GM21528 (cell line): ENCODE measurements around the gene FAF2.

ENCODE experiments used
- ATAC-seq: cut with Tn5 transposase; IDR thresholded peaks from one replicate; pipeline ENCODE4 v1.9.1; 2021; ENCODE audit warnings: mild to moderate bottlenecking, moderate library complexity; ENCODE audit not compliant: unreplicated experiment, low FRiP score

Gene FAF2

DNA sequence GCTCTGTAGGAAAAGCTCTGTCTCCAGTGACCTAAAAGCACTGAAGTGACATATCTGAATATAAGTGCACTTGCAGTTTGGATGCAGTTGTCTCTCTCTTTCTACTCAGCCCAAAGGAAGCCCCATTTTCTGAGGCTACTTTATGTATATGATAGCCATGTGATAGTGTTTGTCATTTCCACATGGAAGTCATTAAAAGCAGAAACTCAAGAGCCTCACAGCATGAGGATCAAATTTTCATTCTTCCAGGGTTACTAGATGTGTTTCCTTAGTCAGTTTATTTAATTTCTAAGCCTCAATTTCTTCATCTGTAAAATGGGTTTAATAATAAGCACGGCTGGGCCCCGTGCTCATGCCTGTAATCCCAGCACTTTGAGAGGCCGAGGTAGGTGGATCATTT lies 52.3 kb downstream of the FAF2 start:
- ATAC-seq = no peak

DNA sequence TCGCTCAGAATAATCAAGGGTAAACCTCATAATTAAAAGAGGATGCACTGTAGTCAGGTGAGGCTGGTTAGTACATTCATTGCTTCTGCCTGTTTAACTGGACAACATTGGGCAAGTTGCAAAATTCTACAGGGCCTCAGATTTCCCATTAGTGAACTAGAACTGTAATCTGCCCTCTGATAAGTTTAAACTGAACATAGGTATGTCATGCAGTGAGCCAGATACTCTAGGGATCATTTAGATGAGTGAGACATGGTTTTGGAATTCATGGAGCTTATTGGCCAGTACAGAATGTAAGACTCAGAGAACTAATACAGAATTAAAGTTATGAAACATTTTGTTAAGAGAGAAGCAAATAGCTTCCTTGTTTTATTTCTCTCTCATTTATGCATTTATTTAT lies 53.1 kb downstream of the FAF2 start:
- no peak for ATAC-seq

DNA sequence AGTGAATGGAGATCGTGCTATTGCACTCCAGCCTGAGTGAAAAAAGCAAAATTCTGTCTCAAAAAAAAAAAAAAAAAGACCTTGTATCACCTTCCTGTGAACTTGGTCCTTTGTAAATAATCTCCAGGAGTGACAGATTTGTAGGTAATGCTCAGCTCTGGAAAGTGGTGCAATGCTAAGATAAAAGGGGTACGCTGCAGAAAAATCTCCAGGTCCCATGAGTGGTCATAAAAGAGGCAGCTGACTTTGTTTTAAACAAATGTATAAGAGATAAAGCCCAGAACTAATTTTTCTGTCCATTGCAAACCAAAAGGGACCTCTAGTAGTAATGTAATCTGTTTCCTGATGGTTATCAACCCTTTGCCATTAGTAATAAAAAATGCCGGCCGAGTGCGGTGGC lies 55.3 kb downstream of the FAF2 start:
- ATAC-seq = no peak

DNA sequence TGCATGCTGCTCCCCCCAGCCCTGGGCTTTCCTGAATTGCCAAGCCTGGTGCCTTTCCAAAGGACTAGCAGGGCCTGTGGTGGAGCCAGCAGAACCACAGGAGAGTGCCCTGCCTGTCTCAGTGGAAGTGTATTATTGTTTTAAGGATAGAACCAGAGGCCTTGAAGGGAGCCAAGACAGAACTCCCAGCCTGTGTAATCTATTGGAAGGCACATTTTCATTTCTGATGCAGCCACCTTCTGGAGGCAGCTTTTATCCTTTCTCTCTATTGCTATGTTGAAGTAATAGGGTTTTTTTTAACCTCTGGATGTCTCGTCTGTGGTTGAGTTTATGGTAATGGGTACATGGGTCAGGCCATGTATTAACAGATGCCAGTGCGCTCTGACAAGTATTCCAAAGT lies 59.7 kb downstream of the FAF2 start:
- no peak for ATAC-seq

DNA sequence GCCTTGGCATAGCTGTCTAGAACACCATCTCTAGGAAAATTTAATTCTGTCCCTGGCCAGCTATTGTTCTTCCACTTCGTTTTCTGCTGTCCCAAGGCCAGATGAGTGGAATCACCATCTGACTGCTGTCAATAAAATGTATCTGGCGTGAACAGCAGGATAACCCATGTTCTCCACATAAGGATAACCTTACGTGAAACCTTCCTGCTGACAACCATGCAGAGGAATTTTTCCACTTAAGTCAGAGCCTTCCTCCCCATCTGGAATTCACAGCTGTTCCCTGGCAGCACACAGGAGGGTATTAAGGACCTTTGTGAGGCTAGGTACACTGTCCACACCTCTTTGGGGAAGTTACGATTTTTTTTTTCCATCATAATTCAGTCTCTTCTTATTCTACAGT lies 60.4 kb downstream of the FAF2 start:
- no peak for ATAC-seq

- no peak for ATAC-seq
Measured at GRCh38 chr5:176513788-176514187, 65.6 kb downstream of the FAF2 start.

DNA sequence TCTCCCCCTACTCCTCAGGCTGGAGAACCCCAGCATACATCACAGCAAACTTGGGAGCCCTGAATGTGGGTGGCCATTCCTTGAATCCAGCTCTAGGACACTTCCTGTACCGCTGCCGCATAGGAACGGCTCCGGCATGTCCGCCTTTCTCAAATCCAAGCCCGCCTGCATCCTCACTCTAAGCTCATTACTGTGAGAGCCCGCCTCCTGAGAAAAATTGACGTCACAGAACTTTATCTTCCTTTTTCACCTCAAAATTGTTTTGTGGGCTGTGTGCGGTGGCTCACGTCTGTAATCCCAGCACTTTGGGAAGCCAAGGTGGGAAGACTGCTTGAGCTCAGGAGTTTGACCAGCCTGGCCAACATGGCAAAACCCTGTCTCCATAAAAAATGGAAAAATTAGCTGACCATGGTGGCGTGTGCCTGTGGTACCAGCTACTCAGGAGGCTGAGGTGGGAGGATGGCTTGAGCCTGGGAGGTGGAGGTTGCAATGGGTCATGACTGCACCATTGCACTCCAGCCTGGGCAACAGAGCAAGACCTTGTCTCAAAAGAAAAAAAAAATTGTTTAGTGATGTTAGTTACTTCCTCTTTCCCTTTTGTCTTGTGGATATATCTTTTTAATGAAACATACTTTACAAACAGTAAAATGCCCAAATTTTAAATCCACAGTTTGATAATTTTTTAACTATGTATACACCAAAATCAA lies 66.2 kb downstream of the FAF2 start:
- ATAC-seq = no peak

DNA sequence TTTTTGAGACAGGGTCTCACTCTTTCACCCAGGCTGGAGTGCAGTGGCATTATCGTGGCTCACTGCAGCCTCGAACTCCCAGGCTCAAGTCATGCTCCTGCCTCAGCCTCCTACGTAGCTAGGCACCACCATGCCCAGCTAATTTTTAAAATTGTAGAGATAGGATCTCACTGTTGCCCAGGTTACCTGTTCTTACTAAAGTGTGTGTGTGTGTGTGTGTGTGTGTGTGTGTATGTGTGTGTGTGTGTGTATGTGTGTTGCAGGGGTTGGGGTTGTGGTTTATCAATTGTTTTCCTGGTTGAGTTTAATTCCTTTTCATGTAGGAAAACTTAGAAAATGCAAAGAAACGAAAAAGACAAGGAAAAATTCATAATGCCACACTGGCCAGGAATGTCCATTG lies 67.2 kb downstream of the FAF2 start:
- ATAC-seq = no peak

- no peak for ATAC-seq
Measured at GRCh38 chr5:176517053-176517661, 69.0 kb downstream of the FAF2 start.

DNA sequence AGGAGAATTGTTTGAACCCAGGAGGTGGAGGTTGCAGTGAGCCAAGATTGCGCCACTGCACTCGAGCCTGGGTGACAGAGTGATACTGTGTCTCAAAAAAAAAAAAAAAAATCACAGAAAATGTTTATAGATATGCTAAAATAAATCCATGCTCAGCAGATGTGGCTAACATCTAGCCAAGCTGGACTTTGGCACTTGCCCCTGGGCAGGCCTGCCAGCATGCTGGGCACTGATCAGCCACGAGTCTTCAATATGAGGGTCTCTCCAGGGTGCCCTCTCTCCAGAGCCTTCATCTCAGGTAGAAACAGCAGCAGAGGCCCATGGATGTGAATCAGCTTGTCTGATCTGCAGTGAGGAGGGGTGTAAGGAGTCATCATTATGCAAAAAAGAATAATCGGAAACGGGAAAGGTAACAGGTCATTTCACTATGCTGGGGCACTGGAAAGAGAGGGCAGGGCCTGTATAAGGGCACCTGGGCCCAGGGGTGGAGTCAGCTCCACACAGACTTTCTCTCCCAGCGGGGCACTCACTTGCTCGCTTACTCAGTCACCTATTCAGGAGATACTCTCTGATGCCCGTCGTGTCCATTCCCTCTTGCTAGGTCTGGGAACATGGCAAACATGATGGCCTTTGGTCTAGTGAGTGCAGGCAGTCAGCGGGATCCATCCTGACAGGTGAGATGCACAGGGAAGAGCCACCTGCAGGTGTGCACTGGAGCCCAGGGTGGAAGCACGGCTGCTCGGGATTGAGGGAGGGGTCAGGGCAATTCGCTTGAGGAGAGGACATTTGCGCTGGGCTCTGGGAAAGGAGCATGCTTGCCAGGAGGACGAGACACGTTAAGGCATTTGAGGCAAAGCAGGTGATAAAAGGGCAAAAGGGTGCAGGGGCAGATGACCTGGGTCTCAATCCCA lies 71.9 kb downstream of the FAF2 start:
- ATAC-seq = no peak

GRCh38 chr5:176521286-176521685 lies 73.1 kb downstream of the FAF2 start:
- ATAC-seq = no peak

- ATAC-seq = no peak
Measured at GRCh38 chr5:176521699-176522263, 73.6 kb downstream of the FAF2 start.

DNA sequence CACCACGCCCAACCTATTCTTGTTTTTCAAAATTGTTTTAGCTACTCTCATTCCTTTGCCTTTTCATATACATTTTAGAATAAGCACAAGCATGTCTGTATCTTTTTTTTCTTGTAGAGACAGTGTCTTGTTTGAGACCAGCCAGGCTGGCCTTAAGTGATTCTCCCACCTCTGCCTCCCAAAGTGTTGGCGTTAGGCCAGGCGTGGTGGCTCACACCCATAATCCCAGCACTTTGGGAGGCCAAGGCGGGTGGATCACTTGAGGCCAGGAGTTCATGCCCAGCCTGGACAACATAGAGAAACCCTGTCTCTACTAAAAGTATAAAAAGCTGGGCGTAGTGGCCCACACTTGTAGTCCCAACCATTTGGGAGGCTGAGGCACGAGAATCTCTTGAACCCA lies 76.0 kb downstream of the FAF2 start:
- ATAC-seq = no peak

- ATAC-seq = no peak
Measured at GRCh38 chr5:176524987-176525386, 76.8 kb downstream of the FAF2 start.

GRCh38 chr5:176525677-176526076 lies 77.5 kb downstream of the FAF2 start:
- no peak for ATAC-seq

GRCh38 chr5:176526462-176526861 lies 78.3 kb downstream of the FAF2 start:
- ATAC-seq = no peak

DNA sequence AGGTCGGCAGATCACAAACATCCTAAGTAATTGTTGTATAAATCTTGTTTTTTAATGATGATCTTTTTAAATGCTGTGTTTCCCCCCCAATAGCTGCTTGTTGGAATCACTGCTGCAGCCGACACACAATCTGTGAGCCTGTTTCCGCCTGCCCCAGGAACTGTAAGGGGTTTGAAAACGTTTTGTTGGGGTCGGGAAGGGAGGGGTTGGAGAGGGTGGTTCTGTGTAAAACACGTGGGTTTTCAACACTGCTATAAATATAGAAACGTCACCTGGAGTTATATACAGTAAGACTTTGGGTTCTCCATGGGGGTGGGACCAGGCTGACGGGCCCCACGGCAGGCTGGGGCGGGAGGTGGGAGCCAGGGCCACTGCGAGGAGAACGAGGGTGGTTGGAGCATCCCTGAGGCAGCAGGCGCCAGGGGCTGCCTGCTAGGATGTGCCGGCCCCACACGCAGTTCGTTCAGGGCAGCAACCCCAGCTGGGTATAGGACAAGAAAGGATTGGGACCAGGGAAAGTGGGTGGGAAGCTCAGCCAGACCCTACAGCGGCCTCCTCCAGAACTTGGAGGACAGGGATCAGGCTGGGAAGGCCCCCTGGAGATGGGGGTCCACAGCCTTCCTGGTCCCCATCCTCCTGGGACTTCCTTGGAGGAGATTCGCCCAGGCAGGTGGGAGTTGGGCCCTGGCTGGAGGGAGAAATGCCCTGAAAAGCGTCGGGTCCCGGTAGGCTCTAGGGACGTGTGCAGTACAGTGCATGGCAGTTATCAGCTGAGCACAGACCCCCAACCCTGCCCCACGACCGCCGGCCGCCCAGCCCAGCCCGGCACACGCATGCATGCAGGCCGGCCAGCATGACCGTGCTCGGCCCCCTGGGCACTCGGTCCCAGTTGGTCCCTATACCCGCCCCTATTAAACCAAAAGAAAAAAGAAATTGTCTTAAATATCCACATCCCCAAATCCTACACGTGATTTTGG lies 79.3 kb downstream of the FAF2 start:
- no peak for ATAC-seq

DNA sequence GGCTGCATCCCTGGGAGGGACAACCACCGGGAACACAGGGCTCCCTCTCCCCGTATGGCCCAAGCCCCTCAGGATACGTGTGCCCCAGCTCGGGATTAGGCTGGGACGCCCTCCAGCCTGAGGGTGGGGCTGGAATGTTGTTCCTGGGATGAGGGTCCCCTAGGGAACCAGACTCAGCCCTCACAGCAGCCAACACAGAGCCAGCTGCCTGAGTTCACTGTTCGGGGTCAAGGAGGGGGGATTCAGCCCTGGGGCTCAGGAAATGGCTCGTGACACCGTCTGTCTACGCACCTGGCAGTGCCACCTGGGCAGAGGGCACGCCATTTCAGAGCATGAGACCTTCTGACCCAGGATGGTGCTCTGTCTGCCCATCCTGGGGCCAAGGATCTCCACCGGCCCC lies 80.1 kb downstream of the FAF2 start:
- ATAC-seq = no peak

DNA sequence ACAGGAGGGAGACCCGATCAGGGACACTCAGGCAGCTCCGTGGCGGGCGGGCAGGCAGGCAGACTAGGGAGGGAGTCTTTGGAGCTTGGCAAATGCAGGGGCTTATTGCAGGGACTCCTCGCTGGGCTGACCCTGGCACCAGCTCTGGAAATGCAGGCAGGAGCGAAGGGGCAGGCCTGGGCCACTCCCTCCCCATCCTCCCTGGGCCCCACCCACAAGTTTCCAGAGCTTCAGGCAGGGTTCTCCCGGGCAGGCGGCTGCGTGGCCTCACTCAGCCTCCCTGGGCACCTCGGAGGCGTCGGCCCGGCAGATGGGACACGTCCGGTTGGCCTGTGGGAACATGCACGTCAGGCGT lies 80.6 kb downstream of the FAF2 start:
- ATAC-seq = no peak

DNA sequence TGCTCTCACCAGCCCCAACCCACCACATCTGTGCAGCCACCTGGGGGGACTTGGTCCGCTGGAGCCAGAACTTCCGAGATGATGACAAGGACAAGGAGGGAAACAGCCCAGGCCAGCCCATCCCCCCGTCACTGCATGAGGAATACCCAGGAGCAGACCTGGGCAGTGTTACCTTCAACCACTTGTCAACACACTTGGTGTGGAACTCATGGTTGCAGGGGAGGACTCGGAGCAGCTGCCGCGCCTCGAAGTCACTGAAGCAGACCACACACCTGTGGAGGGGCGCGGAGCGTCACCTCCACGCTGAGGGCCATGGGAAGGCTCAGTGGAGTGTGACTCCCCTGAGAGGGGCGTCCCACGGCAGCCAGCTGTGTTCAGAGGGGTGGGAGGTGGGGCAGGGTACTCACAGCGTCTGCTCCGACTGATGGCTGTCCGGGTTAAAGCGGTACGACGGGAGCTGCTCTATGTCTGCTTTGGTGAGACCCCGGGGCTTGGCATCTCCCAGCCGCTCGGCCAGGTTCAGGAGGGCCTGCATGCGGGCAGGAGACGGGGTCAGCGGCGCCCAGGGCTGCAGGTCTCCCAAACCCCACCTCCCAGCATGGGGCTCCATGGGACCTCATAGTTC lies 81.0 kb downstream of the FAF2 start:
- no peak for ATAC-seq
